NB4 (cell line): ENCODE measurements around the gene GAPDHS.

Source experiments
- MYC ChIP-seq: IDR thresholded peaks from 2 replicates; pipeline ENCODE4 v1.6.1; 2011; ENCODE audit warnings: low read depth, low read length
- POLR2A ChIP-seq: IDR thresholded peaks from 2 replicates; pipeline ENCODE4 v1.6.1; 2011; ENCODE audit warnings: mild to moderate bottlenecking; ENCODE audit not compliant: insufficient read length; ENCODE audit errors: extremely low read depth
- TF ChIP-seq, protein P1 (sequence below): IDR thresholded peaks from one replicate; pipeline ENCODE4 v1.5.1; 2012; ENCODE audit warnings: low read depth, low read length
- TF ChIP-seq, protein P2 (sequence below): IDR thresholded peaks from 2 replicates; pipeline ENCODE4 v1.6.1; 2011; ENCODE audit warnings: low read depth, low read length

DNA sequence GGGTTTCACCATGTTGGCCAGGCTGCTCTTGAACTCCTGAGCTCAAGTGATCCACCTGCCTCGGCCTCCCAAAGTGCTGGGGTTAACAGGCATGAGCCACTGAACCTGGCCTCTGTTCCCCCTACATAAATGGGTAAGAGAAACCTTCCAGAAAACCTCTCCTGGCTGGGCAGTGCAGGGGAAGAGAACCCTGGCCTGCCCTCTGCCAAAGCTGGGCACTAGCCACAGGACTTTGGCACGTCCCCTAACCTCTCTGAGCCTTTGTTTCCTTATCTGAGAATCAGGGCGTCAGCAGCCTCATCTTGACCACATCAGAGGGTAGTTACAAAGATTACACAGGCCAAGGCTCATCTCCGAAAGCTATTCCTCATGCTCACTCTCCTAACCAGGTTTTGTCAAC, 7.4 kb upstream of the GAPDHS start:
- TF ChIP-seq POLR2A (no peak), MYC (no peak)
- TF ChIP-seq, protein P1, sequence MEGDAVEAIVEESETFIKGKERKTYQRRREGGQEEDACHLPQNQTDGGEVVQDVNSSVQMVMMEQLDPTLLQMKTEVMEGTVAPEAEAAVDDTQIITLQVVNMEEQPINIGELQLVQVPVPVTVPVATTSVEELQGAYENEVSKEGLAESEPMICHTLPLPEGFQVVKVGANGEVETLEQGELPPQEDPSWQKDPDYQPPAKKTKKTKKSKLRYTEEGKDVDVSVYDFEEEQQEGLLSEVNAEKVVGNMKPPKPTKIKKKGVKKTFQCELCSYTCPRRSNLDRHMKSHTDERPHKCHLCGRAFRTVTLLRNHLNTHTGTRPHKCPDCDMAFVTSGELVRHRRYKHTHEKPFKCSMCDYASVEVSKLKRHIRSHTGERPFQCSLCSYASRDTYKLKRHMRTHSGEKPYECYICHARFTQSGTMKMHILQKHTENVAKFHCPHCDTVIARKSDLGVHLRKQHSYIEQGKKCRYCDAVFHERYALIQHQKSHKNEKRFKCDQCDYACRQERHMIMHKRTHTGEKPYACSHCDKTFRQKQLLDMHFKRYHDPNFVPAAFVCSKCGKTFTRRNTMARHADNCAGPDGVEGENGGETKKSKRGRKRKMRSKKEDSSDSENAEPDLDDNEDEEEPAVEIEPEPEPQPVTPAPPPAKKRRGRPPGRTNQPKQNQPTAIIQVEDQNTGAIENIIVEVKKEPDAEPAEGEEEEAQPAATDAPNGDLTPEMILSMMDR, result no peak
- TF ChIP-seq, protein P2, sequence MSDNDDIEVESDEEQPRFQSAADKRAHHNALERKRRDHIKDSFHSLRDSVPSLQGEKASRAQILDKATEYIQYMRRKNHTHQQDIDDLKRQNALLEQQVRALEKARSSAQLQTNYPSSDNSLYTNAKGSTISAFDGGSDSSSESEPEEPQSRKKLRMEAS, result no peak
